ENCODE measurements around the gene DLG4. TPM values are rescaled to one million over a fixed set of nuclear protein-coding genes. Genes with fewer than 3 reads are reported as not detected.

DLG4 gene
- total RNA-seq, 1 experiment from 2014 or later, result 59.7 TPM

DNA sequence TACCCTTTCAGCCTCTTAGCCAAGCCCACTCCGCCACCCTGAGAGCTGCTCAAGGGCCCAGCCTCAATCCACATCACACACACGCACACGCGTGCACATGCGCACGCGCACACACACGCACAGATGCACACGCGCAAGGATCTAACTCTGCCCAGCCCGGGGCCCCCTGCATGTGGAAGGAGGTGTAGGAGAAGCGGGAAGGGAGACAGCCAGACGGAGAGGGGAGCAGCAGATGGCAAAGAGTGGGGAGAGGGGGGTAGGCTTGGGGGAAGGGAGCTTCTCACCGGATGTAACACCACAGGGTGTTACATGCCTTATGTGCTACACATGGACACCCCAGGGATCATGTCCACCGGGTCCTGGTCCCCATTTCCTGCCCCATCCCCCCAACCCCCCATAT lies 15.3 kb downstream of the DLG4 start:
- H3K27ac Mint-ChIP-seq, result peak overlapping the region; percentile 78; the same call in 1 of the 2 replicates
- no peaks in the 10 kb centered on the region for H3K9me3 Mint-ChIP-seq
- peaks cover 37% of the 10 kb centered on the region for H3K4me1 Mint-ChIP-seq
- no peaks in the 10 kb centered on the region for H3K27me3 Mint-ChIP-seq (ENCODE audit: low read depth)
- ChIA-PET POLR2A (interaction anchor here (0.5 kb wide), 1 partner anchor 37 kb away, joined by 3 read pairs; no protein-coding TSS in a partner anchor), CTCF (interaction anchor here (0.6 to 1.3 kb wide), 2 partner anchors 10 to 13 kb away, joined by 3 to 4 read pairs; no protein-coding TSS in a partner anchor)
- peak overlapping the region; percentile 71 for H3K4me3 Mint-ChIP-seq
- DNase-seq (ENCODE audit: low spot score) (no peak), ATAC-seq (no peak)
- TF ChIP-seq NR2C2 (CRISPR knock-in tag; IDR thresholded peaks at IDR 0.05), result no peak
- 0 out of 2 replicates have a peak, but pooled peaks have one; percentile 39 for TF ChIP-seq FOXP1 (CRISPR knock-in tag; IDR thresholded peaks at IDR 0.05; ENCODE audit: borderline replicate concordance)
- TF ChIP-seq NFE2L1 (CRISPR knock-in tag; IDR thresholded peaks at IDR 0.05), result 0 out of 2 replicates have a peak, but pooled peaks have one; percentile 14
- TF ChIP-seq, protein P1, sequence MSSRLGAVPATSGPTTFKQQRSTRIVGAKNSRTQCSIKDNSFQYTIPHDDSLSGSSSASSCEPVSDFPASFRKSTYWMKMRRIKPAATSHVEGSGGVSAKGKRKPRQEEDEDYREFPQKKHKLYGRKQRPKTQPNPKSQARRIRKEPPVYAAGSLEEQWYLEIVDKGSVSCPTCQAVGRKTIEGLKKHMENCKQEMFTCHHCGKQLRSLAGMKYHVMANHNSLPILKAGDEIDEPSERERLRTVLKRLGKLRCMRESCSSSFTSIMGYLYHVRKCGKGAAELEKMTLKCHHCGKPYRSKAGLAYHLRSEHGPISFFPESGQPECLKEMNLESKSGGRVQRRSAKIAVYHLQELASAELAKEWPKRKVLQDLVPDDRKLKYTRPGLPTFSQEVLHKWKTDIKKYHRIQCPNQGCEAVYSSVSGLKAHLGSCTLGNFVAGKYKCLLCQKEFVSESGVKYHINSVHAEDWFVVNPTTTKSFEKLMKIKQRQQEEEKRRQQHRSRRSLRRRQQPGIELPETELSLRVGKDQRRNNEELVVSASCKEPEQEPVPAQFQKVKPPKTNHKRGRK (CRISPR knock-in tag; IDR thresholded peaks at IDR 0.05; ENCODE audit: borderline replicate concordance), result no peak
- TF ChIP-seq GRHL2 (CRISPR knock-in tag; IDR thresholded peaks at IDR 0.05; ENCODE audit: insufficient replicate concordance, severe bottlenecking), result no peak
- H3K36me3 Mint-ChIP-seq, result peaks cover 24% of the 10 kb centered on the region

DNA sequence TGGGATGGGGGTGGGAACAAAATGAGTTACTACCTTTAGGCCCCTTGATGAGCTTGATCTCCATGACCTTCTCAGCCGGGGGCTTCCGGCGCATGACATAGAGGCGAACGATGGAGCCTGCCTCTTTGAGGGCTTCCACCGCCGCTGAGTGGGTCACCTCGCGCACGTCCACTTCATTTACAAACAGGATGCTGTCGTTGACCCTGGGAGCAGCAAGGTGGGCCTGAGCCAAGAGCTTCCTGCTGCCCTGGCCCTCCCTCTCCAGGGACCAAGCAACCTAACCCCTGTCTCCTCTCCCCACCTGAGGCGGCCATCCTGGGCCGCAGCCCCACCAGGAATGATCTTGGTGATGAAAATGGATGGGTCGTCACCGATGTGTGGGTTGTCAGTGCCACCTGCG lies 16.2 kb downstream of the DLG4 start:
- H3K27ac Mint-ChIP-seq, result no peak overlapping the region
- peaks cover 28% of the 10 kb centered on the region for H3K4me1 Mint-ChIP-seq
- ChIA-PET CTCF (no interaction called here), POLR2A (no interaction called here)
- peaks cover 24% of the 10 kb centered on the region for H3K36me3 Mint-ChIP-seq
- no peaks in the 10 kb centered on the region for H3K9me3 Mint-ChIP-seq
- no peaks in the 10 kb centered on the region for H3K27me3 Mint-ChIP-seq (ENCODE audit: low read depth)
- ATAC-seq, result no peak
- DNase-seq (ENCODE audit: low spot score), result no peak
- H3K4me3 Mint-ChIP-seq, result peak overlapping the region; percentile 71; the same call in 1 of the 2 replicates
- TF ChIP-seq, protein P2, sequence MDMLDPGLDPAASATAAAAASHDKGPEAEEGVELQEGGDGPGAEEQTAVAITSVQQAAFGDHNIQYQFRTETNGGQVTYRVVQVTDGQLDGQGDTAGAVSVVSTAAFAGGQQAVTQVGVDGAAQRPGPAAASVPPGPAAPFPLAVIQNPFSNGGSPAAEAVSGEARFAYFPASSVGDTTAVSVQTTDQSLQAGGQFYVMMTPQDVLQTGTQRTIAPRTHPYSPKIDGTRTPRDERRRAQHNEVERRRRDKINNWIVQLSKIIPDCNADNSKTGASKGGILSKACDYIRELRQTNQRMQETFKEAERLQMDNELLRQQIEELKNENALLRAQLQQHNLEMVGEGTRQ (CRISPR knock-in tag; IDR thresholded peaks at IDR 0.05), result no peak
- TF ChIP-seq, protein P3, sequence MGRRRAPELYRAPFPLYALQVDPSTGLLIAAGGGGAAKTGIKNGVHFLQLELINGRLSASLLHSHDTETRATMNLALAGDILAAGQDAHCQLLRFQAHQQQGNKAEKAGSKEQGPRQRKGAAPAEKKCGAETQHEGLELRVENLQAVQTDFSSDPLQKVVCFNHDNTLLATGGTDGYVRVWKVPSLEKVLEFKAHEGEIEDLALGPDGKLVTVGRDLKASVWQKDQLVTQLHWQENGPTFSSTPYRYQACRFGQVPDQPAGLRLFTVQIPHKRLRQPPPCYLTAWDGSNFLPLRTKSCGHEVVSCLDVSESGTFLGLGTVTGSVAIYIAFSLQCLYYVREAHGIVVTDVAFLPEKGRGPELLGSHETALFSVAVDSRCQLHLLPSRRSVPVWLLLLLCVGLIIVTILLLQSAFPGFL (CRISPR knock-in tag; IDR thresholded peaks at IDR 0.05; ENCODE audit: borderline replicate concordance), result no peak
- TF ChIP-seq, protein P4, sequence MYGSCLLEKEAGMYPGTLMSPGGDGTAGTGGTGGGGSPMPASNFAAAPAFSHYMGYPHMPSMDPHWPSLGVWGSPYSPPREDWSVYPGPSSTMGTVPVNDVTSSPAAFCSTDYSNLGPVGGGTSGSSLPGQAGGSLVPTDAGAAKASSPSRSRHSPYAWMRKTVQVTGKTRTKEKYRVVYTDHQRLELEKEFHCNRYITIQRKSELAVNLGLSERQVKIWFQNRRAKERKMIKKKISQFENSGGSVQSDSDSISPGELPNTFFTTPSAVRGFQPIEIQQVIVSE (CRISPR knock-in tag; IDR thresholded peaks at IDR 0.05; ENCODE audit: borderline replicate concordance), result no peak
- TF ChIP-seq ZNF121 (CRISPR knock-in tag; IDR thresholded peaks at IDR 0.05) (no peak), GABPB1 (CRISPR knock-in tag; IDR thresholded peaks at IDR 0.05) (no peak), ZNF317 (CRISPR knock-in tag; IDR thresholded peaks at IDR 0.05; ENCODE audit: borderline replicate concordance, low read depth) (no peak), ZNF671 (CRISPR knock-in tag; IDR thresholded peaks at IDR 0.05) (no peak), ZNF138 (CRISPR knock-in tag; conservative IDR thresholded peaks at IDR 0.05) (no peak), ZNF219 (CRISPR knock-in tag; IDR thresholded peaks at IDR 0.05; ENCODE audit: borderline replicate concordance) (no peak), FOXJ3 (CRISPR knock-in tag; IDR thresholded peaks at IDR 0.05; ENCODE audit: borderline replicate concordance) (no peak), SMAD3 (CRISPR knock-in tag; IDR thresholded peaks at IDR 0.05; ENCODE audit: borderline replicate concordance) (no peak), ZNF263 (CRISPR knock-in tag; IDR thresholded peaks at IDR 0.05; ENCODE audit: low read depth) (no peak), SOX15 (CRISPR knock-in tag; IDR thresholded peaks at IDR 0.05) (no peak)
- TF ChIP-seq, protein P5, sequence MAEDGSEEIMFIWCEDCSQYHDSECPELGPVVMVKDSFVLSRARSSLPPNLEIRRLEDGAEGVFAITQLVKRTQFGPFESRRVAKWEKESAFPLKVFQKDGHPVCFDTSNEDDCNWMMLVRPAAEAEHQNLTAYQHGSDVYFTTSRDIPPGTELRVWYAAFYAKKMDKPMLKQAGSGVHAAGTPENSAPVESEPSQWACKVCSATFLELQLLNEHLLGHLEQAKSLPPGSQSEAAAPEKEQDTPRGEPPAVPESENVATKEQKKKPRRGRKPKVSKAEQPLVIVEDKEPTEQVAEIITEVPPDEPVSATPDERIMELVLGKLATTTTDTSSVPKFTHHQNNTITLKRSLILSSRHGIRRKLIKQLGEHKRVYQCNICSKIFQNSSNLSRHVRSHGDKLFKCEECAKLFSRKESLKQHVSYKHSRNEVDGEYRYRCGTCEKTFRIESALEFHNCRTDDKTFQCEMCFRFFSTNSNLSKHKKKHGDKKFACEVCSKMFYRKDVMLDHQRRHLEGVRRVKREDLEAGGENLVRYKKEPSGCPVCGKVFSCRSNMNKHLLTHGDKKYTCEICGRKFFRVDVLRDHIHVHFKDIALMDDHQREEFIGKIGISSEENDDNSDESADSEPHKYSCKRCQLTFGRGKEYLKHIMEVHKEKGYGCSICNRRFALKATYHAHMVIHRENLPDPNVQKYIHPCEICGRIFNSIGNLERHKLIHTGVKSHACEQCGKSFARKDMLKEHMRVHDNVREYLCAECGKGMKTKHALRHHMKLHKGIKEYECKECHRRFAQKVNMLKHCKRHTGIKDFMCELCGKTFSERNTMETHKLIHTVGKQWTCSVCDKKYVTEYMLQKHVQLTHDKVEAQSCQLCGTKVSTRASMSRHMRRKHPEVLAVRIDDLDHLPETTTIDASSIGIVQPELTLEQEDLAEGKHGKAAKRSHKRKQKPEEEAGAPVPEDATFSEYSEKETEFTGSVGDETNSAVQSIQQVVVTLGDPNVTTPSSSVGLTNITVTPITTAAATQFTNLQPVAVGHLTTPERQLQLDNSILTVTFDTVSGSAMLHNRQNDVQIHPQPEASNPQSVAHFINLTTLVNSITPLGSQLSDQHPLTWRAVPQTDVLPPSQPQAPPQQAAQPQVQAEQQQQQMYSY (CRISPR knock-in tag; IDR thresholded peaks at IDR 0.05), result no peak
- TF ChIP-seq, protein P6, sequence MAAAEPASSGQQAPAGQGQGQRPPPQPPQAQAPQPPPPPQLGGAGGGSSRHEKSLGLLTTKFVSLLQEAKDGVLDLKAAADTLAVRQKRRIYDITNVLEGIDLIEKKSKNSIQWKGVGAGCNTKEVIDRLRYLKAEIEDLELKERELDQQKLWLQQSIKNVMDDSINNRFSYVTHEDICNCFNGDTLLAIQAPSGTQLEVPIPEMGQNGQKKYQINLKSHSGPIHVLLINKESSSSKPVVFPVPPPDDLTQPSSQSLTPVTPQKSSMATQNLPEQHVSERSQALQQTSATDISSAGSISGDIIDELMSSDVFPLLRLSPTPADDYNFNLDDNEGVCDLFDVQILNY (CRISPR knock-in tag; IDR thresholded peaks at IDR 0.05), result no peak
- TF ChIP-seq, protein P7, sequence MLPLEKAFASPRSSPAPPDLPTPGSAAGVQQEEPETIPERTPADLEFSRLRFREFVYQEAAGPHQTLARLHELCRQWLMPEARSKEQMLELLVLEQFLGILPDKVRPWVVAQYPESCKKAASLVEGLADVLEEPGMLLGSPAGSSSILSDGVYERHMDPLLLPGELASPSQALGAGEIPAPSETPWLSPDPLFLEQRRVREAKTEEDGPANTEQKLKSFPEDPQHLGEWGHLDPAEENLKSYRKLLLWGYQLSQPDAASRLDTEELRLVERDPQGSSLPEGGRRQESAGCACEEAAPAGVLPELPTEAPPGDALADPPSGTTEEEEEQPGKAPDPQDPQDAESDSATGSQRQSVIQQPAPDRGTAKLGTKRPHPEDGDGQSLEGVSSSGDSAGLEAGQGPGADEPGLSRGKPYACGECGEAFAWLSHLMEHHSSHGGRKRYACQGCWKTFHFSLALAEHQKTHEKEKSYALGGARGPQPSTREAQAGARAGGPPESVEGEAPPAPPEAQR (CRISPR knock-in tag; IDR thresholded peaks at IDR 0.05), result no peak
- TF ChIP-seq, protein P1 (CRISPR knock-in tag; IDR thresholded peaks at IDR 0.05; ENCODE audit: borderline replicate concordance), result no peak
